Smooth muscle cell (in vitro differentiated cells): ENCODE results near the gene CCSER2. TPM values are rescaled to one million over a fixed set of nuclear protein-coding genes. Genes with fewer than 3 reads are reported as not detected.

Source experiments
- DNase-seq: peaks from one replicate; lab custom pipeline; 2025; ENCODE audit not compliant: unreplicated experiment; lab: John Stamatoyannopoulos, UW
- H2AFZ ChIP-seq: fragments of 200-600 bp; sonication (generic); 2 replicates; pipeline ENCODE4 v1.6.0; 2016; ENCODE audit warnings: antibody characterized with exemption, low read depth, mild to moderate bottlenecking
- H3F3A ChIP-seq: fragments of 200-600 bp; sonication (generic); 2 replicates; pipeline ENCODE4 v1.6.0; 2017; ENCODE audit warnings: antibody characterized with exemption, low read depth
- H3K27ac ChIP-seq: fragments of 200-600 bp; sonication (generic); 2 replicates; pipeline ENCODE4 v1.5.1; 2016; ENCODE audit warnings: low read depth, mild to moderate bottlenecking
- H3K27me3 ChIP-seq: fragments of 200-600 bp; sonication (generic); 2 replicates; pipeline ENCODE4 v1.6.1; 2016; ENCODE audit warnings: low read depth, mild to moderate bottlenecking
- H3K36me3 ChIP-seq: fragments of 200-600 bp; sonication (generic); 2 replicates; pipeline ENCODE4 v1.5.1; 2016; ENCODE audit warnings: low read depth
- H3K4me1 ChIP-seq: fragments of 200-600 bp; sonication (generic); 2 replicates; pipeline ENCODE4 v1.5.1; 2016; ENCODE audit warnings: low read depth
- H3K4me2 ChIP-seq: fragments of 200-600 bp; sonication (generic); 2 replicates; pipeline ENCODE4 v1.6.0; 2016; ENCODE audit warnings: mild to moderate bottlenecking
- H3K4me3 ChIP-seq: fragments of 200-600 bp; sonication (generic); 2 replicates; pipeline ENCODE4 v1.5.1; 2016; ENCODE audit warnings: mild to moderate bottlenecking
- H3K79me2 ChIP-seq: fragments of 200-600 bp; sonication (generic); 2 replicates; pipeline ENCODE4 v1.6.0; 2016; ENCODE audit warnings: low read depth, mild to moderate bottlenecking
- H3K9ac ChIP-seq: fragments of 200-600 bp; sonication (generic); 2 replicates; pipeline ENCODE4 v1.6.0; 2016; ENCODE audit warnings: low read depth
- H3K9me3 ChIP-seq: fragments of 200-600 bp; sonication (generic); replicated peaks from 2 replicates; pipeline ENCODE4 v1.5.1; 2016; ENCODE audit warnings: low read depth
- H4K20me1 ChIP-seq: fragments of 200-600 bp; sonication (generic); 2 replicates; pipeline ENCODE4 v1.6.0; 2016; ENCODE audit warnings: low read depth
- WGBS: methylation state at CpG from one replicate; pipeline ENCODE4 v1.1.7; 2016; ENCODE audit warnings: low lambda C conversion rate; 5-methylcytosine and 5-hydroxymethylcytosine counted together
- polyA plus RNA-seq: library from polyadenylated mRNA; unstranded; fragments of >200 nt; fragmentation: Nextera tagmentation; extraction: Ambion mirVana; gene quantifications from 2 replicates; pipeline ENCODE4 v1.2.1, GENCODE V29; 2016
- total RNA-seq: library from RNA; depleted of rRNA; stranded (reverse); fragments of >200 nt; gene quantifications from 2 replicates; pipeline ENCODE4 v1.2.3, GENCODE V29; 2014
- TF ChIP-seq, protein P1 (sequence below): fragments of 200-600 bp; sonication (generic); IDR thresholded peaks from 2 replicates; pipeline ENCODE4 v1.5.1; 2017; ENCODE audit warnings: borderline replicate concordance, mild to moderate bottlenecking, antibody characterized with exemption; ENCODE audit not compliant: insufficient read depth, poor library complexity, severe bottlenecking

The CCSER2 gene
- total and polyA plus RNA-seq, 2 experiments from 2014 or later, result 32.8 to 42.1 TPM

DNA sequence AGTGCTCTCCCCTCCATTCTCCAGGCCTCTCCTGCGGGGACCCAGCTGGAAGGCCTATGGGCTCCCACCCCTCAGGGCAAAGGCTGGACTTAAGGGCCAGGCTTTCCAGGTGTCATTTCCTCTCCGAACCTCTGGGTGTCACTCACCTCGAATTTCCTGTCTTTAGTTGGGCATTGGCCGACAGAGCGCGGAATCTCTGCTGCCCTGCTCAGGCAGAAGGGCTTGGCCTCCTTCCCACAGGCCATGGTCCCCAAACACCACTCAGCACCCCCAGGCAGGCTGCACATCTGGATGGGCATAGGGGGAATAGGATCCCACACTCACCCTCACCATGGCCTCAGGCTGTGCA lies 212.9 kb downstream of the CCSER2 start:
- H3K9ac ChIP-seq, result no peak overlapping the region
- H3K79me2 ChIP-seq, result no peaks in the 10 kb centered on the region
- H3K4me1 ChIP-seq, result no peaks in the 10 kb centered on the region
- TF ChIP-seq, protein P1, sequence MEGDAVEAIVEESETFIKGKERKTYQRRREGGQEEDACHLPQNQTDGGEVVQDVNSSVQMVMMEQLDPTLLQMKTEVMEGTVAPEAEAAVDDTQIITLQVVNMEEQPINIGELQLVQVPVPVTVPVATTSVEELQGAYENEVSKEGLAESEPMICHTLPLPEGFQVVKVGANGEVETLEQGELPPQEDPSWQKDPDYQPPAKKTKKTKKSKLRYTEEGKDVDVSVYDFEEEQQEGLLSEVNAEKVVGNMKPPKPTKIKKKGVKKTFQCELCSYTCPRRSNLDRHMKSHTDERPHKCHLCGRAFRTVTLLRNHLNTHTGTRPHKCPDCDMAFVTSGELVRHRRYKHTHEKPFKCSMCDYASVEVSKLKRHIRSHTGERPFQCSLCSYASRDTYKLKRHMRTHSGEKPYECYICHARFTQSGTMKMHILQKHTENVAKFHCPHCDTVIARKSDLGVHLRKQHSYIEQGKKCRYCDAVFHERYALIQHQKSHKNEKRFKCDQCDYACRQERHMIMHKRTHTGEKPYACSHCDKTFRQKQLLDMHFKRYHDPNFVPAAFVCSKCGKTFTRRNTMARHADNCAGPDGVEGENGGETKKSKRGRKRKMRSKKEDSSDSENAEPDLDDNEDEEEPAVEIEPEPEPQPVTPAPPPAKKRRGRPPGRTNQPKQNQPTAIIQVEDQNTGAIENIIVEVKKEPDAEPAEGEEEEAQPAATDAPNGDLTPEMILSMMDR, result no peak
- 74% methylated on average over 6 of the region's 6 CpGs for WGBS
- no peaks in the 10 kb centered on the region for H3K36me3 ChIP-seq
- H3F3A ChIP-seq, result no peaks in the 10 kb centered on the region
- H3K4me3 ChIP-seq, result peak overlapping the region; percentile 53
- no peak for DNase-seq
- no peaks in the 10 kb centered on the region for H4K20me1 ChIP-seq
- H3K27me3 ChIP-seq, result no peaks in the 10 kb centered on the region
- H3K4me2 ChIP-seq, result peak overlapping the region; percentile 87
- no peak overlapping the region for H2AFZ ChIP-seq
- H3K27ac ChIP-seq, result no peak overlapping the region
- no peaks in the 10 kb centered on the region for H3K9me3 ChIP-seq

- no peak for DNase-seq
- Histone ChIP-seq H3K79me2 (no peaks in the 10 kb centered on the region), H3K36me3 (no peaks in the 10 kb centered on the region), H3K9ac (no peak overlapping the region), H3K4me2 (no peak overlapping the region), H2AFZ (no peak overlapping the region), H3K27ac (no peak overlapping the region), H3K27me3 (peaks cover 3% of the 10 kb centered on the region), H3K4me3 (no peak overlapping the region), H3F3A (no peaks in the 10 kb centered on the region), H3K9me3 (no peaks in the 10 kb centered on the region), H4K20me1 (no peaks in the 10 kb centered on the region), H3K4me1 (no peaks in the 10 kb centered on the region)
- 49% methylated on average over 25 of the region's 25 CpGs for WGBS
- TF ChIP-seq, protein P1, result no peak
Observed at GRCh38 chr10:84542522-84543490, 214.4 kb downstream of the CCSER2 start.

DNA sequence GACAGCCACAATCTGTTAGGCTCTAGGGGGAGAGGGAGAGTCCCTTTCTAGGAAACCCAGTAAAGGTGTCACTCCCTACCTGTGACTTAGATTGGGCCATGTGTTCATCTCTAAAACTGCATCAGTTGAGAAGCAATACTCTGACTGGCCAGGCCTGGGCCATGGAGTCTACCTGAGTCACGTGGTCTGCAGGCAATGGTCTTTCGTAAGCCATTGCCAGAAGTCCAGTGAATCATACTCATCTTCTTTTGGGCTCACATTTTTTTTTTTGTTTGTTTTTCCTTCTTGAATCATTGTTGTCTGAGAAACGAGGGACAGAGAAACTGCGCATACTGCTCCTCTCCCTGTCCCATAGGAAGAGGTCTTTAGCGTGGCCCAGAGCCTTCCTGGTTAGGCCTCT lies 215.6 kb downstream of the CCSER2 start:
- no peaks in the 10 kb centered on the region for H3K4me1 ChIP-seq
- H3K9ac ChIP-seq, result no peak overlapping the region
- no peaks in the 10 kb centered on the region for H4K20me1 ChIP-seq
- no peak overlapping the region for H3K4me2 ChIP-seq
- H3K9me3 ChIP-seq, result no peaks in the 10 kb centered on the region
- WGBS, result 90% methylated on average over 5 of the region's 5 CpGs
- no peaks in the 10 kb centered on the region for H3K36me3 ChIP-seq
- peaks cover 14% of the 10 kb centered on the region for H3K27me3 ChIP-seq
- no peak for DNase-seq
- no peak overlapping the region for H2AFZ ChIP-seq
- no peaks in the 10 kb centered on the region for H3F3A ChIP-seq
- TF ChIP-seq, protein P1, result no peak
- H3K27ac ChIP-seq, result no peak overlapping the region
- no peak overlapping the region for H3K4me3 ChIP-seq
- no peaks in the 10 kb centered on the region for H3K79me2 ChIP-seq

GRCh38 chr10:84545651-84546050 lies 217.3 kb downstream of the CCSER2 start:
- DNase-seq, result no peak

More at GRCh38 chr10:84545651-84546050, 217.3 kb downstream of the CCSER2 start:
- no peaks in the 10 kb centered on the region for H3K79me2 ChIP-seq
- peaks cover 31% of the 10 kb centered on the region for H3K27me3 ChIP-seq
- no peak overlapping the region for H3K9ac ChIP-seq
- TF ChIP-seq, protein P1, result no peak
- no peaks in the 10 kb centered on the region for H3K36me3 ChIP-seq
- no peaks in the 10 kb centered on the region for H3F3A ChIP-seq
- no peaks in the 10 kb centered on the region for H3K4me1 ChIP-seq
- no peak overlapping the region for H2AFZ ChIP-seq
- no peak overlapping the region for H3K4me3 ChIP-seq
- H3K4me2 ChIP-seq, result no peak overlapping the region
- H4K20me1 ChIP-seq, result no peaks in the 10 kb centered on the region
- no peak overlapping the region for H3K27ac ChIP-seq
- no peaks in the 10 kb centered on the region for H3K9me3 ChIP-seq
